Neural cell (in vitro differentiated cells): ENCODE data around the gene PFN3. TPM values are rescaled to one million over a fixed set of nuclear protein-coding genes. Genes with fewer than 3 reads are reported as not detected.

Experiments used
- H2AFZ ChIP-seq: fragments of 200-600, 300-800 bp; sonication (generic), shearing (Covaris generic); 2 replicates; pipeline ENCODE4 v1.6.0; 2014; ENCODE audit warnings: low read depth, mild to moderate bottlenecking, antibody characterized with exemption, low read length, moderate library complexity
- H3F3A ChIP-seq: fragments of 200-600 bp; shearing (Covaris generic); 2 replicates; pipeline ENCODE4 v1.6.1; 2016; ENCODE audit warnings: mild to moderate bottlenecking, moderate library complexity, mixed read lengths, antibody characterized with exemption, low read length; ENCODE audit not compliant: insufficient read depth, poor library complexity, severe bottlenecking
- H3K27ac ChIP-seq: fragments of 200-600, 300-800 bp; sonication (generic), shearing (Covaris generic); 2 replicates; pipeline ENCODE4 v1.5.1; 2014; ENCODE audit warnings: mild to moderate bottlenecking, low read length, moderate library complexity
- H3K27me3 ChIP-seq: fragments of 300-800, 200-600 bp; sonication (generic), shearing (Covaris generic); 2 replicates; pipeline ENCODE4 v1.6.0; 2014; ENCODE audit warnings: mild to moderate bottlenecking, low read depth, low read length, moderate library complexity; ENCODE audit not compliant: insufficient read depth
- H3K36me3 ChIP-seq: fragments of 300-800, 200-600 bp; sonication (generic), shearing (Covaris generic); 2 replicates; pipeline ENCODE4 v1.5.1; 2014; ENCODE audit warnings: mild to moderate bottlenecking, antibody characterized with exemption, low read length, moderate library complexity; ENCODE audit not compliant: insufficient read depth
- H3K4me2 ChIP-seq: fragments of 300-800, 200-600 bp; sonication (generic), shearing (Covaris generic); 2 replicates; pipeline ENCODE4 v1.6.0; 2014; ENCODE audit warnings: mild to moderate bottlenecking, low read length
- H3K4me3 ChIP-seq: fragments of 300-800, 200-600 bp; sonication (generic), shearing (Covaris generic); 2 replicates; pipeline ENCODE4 v1.5.1; 2014; ENCODE audit warnings: mild to moderate bottlenecking, low read length, moderate library complexity
- H3K79me2 ChIP-seq: fragments of 200-600 bp; shearing (Covaris generic); replicated peaks from 2 replicates; pipeline ENCODE4 v1.6.0; 2014; ENCODE audit warnings: mild to moderate bottlenecking, low read length, moderate library complexity; ENCODE audit not compliant: insufficient read depth
- H3K9ac ChIP-seq: fragments of 300-800, 200-600 bp; sonication (generic), shearing (Covaris generic); 2 replicates; pipeline ENCODE4 v1.6.1; 2016; ENCODE audit warnings: mild to moderate bottlenecking, low read length, mixed read lengths
- H3K9me2 ChIP-seq: fragments of 200-600 bp; shearing (Covaris generic); 2 replicates; pipeline ENCODE4 v1.6.1; 2016; ENCODE audit warnings: mild to moderate bottlenecking, low read length, mixed read lengths; ENCODE audit not compliant: insufficient read depth
- H3K9me3 ChIP-seq: fragments of 200-600, 300-800 bp; sonication (generic), shearing (Covaris generic); 2 replicates; pipeline ENCODE4 v1.6.1; 2016; ENCODE audit warnings: mild to moderate bottlenecking, mixed run types, low read length, moderate library complexity, mixed read lengths
- H4K20me1 ChIP-seq: fragments of 200-600 bp; shearing (Covaris generic); 2 replicates; pipeline ENCODE4 v1.6.1; 2016; ENCODE audit warnings: mild to moderate bottlenecking, mixed run types; ENCODE audit not compliant: insufficient read depth
- CTCF ChIP-seq: fragments of 450-650 bp; IDR thresholded peaks from 2 replicates; pipeline ENCODE4 v1.5.1; 2014; ENCODE audit warnings: antibody characterized with exemption, mild to moderate bottlenecking, moderate library complexity; ENCODE audit not compliant: poor library complexity, severe bottlenecking
- EP300 ChIP-seq: fragments of 450-650 bp; conservative IDR thresholded peaks from 2 replicates; pipeline ENCODE4 v1.6.1; 2014; ENCODE audit warnings: antibody characterized with exemption, mild to moderate bottlenecking, moderate library complexity; ENCODE audit not compliant: poor library complexity, severe bottlenecking
- EZH2 ChIP-seq: fragments of 200-600, 300-800 bp; shearing (Covaris generic), sonication (generic); IDR thresholded peaks from 2 replicates; pipeline ENCODE4 v1.6.1; 2014; ENCODE audit warnings: antibody characterized with exemption, low read length, borderline replicate concordance, mild to moderate bottlenecking; ENCODE audit not compliant: insufficient read depth, poor library complexity, severe bottlenecking
- MXI1 ChIP-seq: fragments of 450-650 bp; conservative IDR thresholded peaks from 2 replicates; pipeline ENCODE4 v1.6.1; 2014; ENCODE audit warnings: antibody characterized with exemption, mild to moderate bottlenecking; ENCODE audit not compliant: poor library complexity, severe bottlenecking
- POLR2AphosphoS5 ChIP-seq: IDR thresholded peaks from 2 replicates; pipeline ENCODE4 v1.6.1; 2012
- RAD21 ChIP-seq: fragments of 450-650 bp; conservative IDR thresholded peaks from 2 replicates; pipeline ENCODE4 v1.6.1; 2014; ENCODE audit warnings: antibody characterized with exemption, mild to moderate bottlenecking, moderate library complexity
- REST ChIP-seq: IDR thresholded peaks from 2 replicates; pipeline ENCODE4 v1.6.1; 2012; ENCODE audit warnings: borderline replicate concordance
- SMC3 ChIP-seq: fragments of 450-650 bp; conservative IDR thresholded peaks from 2 replicates; pipeline ENCODE4 v1.6.1; 2014; ENCODE audit warnings: antibody characterized with exemption, mild to moderate bottlenecking, moderate library complexity; ENCODE audit not compliant: poor library complexity
- TAF1 ChIP-seq: IDR thresholded peaks from 2 replicates; pipeline ENCODE4 v1.6.1; 2012; ENCODE audit warnings: low read depth
- polyA plus RNA-seq: library from polyadenylated mRNA; depleted of rRNA; stranded (reverse); fragments of >200 nt; gene quantifications from 2 replicates; pipeline ENCODE4 v1.2.3, GENCODE V29; 2014

PFN3 gene
- polyA plus RNA-seq, 1 donor from 2014 or later: not detected

- Histone ChIP-seq H3K9me2 (no peaks in the 10 kb centered on the region), H3K9me3 (no peaks in the 10 kb centered on the region), H3K27ac (peak overlapping the region; percentile 88), H3K9ac (peak overlapping the region; percentile 82), H3F3A (no peaks in the 10 kb centered on the region), H3K36me3 (no peaks in the 10 kb centered on the region), H4K20me1 (no peaks in the 10 kb centered on the region), H3K4me2 (peak overlapping the region; percentile 46), H3K27me3 (no peaks in the 10 kb centered on the region), H3K79me2 (peaks cover 18% of the 10 kb centered on the region), H3K4me3 (peak overlapping the region; percentile 79), H2AFZ (peak overlapping the region; percentile 73)
- TF ChIP-seq SMC3: peak; percentile 48
- peak; percentile 16 for TF ChIP-seq CTCF
- TF ChIP-seq REST: peak; percentile 75
- TF ChIP-seq MXI1: peak; percentile 51
- peak; percentile 90 for TF ChIP-seq POLR2AphosphoS5
- TF ChIP-seq EP300: peak; percentile 38
- peak; percentile 26 for TF ChIP-seq TAF1
- no peak for TF ChIP-seq EZH2
- peak; percentile 33 for TF ChIP-seq RAD21
Observed at GRCh38 chr5:177425801-177426565, 25.5 kb upstream of the PFN3 start.

GRCh38 chr5:177425196-177425800 is 24.8 kb upstream of the PFN3 start:
- Histone ChIP-seq H3K27ac (peak overlapping the region; percentile 88), H3K9me3 (no peaks in the 10 kb centered on the region), H3K79me2 (peaks cover 18% of the 10 kb centered on the region), H3K27me3 (no peaks in the 10 kb centered on the region), H3K36me3 (no peaks in the 10 kb centered on the region), H2AFZ (peak overlapping the region; percentile 73), H3F3A (no peaks in the 10 kb centered on the region), H3K4me3 (peak overlapping the region; percentile 79), H3K9me2 (no peaks in the 10 kb centered on the region), H3K9ac (peak overlapping the region; percentile 82), H3K4me2 (peak overlapping the region; percentile 46), H4K20me1 (no peaks in the 10 kb centered on the region)
- no peak for TF ChIP-seq EP300
- TF ChIP-seq RAD21: no peak
- TF ChIP-seq REST: no peak
- no peak for TF ChIP-seq POLR2AphosphoS5
- no peak for TF ChIP-seq EZH2
- TF ChIP-seq SMC3: no peak
- TF ChIP-seq TAF1: no peak
- no peak for TF ChIP-seq MXI1
- no peak for TF ChIP-seq CTCF
